GM18520 (cell line): ENCODE data around the gene VOPP1.

Source experiments
- ATAC-seq: cut with Tn5 transposase; IDR thresholded peaks from one replicate; pipeline ENCODE4 v1.9.1; 2021; ENCODE audit not compliant: unreplicated experiment

Gene VOPP1

GRCh38 chr7:55438757-55439525, 133.4 kb downstream of the VOPP1 start:
- ATAC-seq, result no peak

DNA sequence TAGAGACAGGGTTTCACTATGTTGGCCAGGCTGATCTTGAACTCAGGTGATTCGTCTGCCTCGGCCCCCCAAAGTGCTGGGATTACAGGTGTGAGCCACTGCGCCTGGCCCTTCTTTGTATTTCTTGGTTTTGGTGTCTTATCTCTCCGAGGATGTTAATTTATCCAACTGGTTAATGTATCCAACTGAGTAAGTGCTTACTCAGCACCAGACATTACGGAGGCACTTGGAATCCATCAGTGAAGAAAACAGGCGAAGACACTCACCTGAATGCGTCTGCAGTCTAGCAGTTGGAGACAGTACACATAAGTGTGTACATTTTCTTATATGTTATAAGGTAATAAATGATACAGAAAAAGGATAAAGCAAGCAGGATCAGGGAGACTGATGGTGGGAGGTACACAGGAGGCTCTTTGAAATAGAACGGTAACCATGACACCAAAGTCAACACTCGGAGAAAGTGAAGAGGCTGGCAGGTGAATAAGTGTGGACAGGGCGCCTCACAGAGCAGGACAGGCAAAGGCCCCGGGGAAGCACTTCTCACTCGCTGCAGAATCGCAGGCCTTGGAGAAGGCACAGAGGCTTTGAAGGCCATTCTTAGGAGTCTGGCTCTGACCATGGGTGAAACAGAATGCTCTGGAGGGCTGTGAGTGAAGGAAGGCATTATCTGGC, 134.1 kb downstream of the VOPP1 start:
- ATAC-seq, result no peak

- no peak for ATAC-seq
These were observed 134.9 kb downstream of the VOPP1 start for GRCh38 chr7:55437375-55437774.

DNA sequence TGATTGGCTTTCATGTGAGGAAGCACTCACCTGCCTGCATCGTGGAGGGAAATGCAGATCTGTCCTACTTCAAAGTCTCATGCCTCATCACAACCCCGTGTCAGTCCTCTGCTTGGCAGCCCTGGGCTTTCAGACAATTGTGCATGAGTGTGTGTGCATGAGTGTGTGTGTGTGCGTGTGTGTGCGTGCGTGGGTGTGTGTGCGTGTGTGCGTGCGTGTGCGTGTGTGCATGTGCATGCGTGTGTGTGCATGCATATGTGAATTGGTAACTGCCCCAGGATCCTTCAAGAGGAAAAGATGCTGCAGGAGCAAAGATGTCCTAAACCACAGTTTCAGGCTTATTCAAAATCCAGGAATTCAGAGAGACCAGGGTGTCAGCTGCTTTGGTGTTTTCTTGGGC, 135.8 kb downstream of the VOPP1 start:
- ATAC-seq, result no peak

GRCh38 chr7:55435466-55435865, 136.8 kb downstream of the VOPP1 start:
- ATAC-seq, result no peak

DNA sequence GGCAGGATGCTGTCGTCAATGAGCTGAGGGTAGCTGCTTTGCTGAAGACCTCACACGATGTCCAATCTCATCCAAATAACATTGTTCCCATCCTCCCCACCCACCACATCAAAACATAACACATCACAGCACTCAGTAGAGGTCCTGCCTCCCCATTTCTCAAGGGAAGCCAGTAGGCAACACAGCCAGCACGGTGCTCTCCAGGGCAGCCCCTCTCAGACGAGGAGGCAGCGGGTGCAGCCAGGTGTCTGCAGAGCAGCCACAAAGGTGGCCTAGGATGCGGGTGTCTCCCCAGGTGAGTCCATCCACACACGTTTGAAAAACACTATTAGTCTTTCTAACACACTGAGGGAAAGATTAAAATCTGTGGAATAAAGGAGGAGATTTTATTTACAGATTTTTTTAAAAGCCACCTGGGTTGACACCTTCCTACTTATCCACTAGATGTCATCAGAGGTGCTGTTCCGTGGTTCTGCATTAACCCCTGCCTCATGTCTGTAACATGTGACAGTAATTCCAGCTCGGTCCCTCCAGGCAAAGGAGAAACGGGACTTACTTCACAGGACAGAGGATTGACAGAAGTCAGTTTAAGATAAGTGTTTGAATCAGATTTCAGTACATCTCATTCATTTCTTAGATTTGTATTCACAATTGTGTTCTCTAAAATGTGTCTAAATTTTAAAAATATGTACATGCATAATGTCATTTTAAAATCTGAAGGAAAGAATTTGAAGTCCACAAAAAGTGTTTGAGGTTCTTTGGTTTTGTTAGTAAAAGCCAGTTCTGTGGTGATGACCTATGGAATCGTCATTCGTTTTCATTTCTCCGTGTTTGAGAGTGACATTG, 139.1 kb downstream of the VOPP1 start:
- peak; percentile 43 for ATAC-seq

DNA sequence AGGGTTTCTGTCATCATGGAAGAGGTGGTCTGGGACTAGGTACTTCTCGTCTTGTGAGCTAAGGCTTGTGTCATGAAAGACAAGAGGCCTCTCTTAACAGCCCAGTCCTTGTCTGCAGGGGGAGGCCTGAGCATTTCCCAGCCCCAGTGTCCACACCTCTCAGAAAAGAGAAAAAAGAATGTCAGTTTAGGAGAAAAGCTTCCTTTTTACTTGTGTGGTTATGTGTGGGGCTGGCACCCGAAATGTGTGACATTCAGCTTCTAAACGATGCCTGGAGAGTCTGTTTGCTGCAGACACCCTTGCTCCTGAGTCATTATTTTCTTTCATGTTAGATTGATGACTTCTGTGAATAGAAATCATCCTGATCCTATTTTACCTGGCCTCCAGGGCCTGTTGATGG, 139.8 kb downstream of the VOPP1 start:
- ATAC-seq, result no peak

GRCh38 chr7:55431898-55432297, 140.4 kb downstream of the VOPP1 start:
- no peak for ATAC-seq

GRCh38 chr7:55429835-55430499, 142.3 kb downstream of the VOPP1 start:
- no peak for ATAC-seq

- ATAC-seq, result no peak
These were observed 144.5 kb downstream of the VOPP1 start for GRCh38 chr7:55427800-55428199.

GRCh38 chr7:55427342-55427741, 145.0 kb downstream of the VOPP1 start:
- ATAC-seq, result no peak

- ATAC-seq, result no peak
These were observed 145.6 kb downstream of the VOPP1 start for GRCh38 chr7:55426676-55427075.

- ATAC-seq, result no peak
These were observed 147.1 kb downstream of the VOPP1 start for GRCh38 chr7:55425141-55425752.

GRCh38 chr7:55423891-55424290, 148.4 kb downstream of the VOPP1 start:
- ATAC-seq, result no peak

DNA sequence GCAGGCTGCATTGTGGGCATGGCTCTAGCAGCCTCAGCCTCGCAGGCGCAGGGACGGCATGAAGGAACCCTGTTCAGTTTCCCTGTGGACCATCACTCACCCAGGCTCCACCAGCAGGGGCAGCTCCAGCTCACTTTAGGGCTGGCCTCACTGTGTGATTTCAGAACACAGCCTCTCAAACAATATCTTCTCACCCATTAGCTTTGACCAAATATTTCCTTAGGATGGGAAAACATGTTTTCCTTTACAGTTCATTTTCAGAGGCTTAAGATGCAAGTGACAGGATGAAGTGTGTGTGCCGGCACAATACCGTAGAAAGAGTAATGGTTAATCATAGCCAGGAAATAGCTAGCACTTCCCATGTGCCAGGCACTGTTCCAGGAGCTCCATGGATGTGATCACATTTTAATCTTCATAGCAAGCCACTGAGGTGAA, 149.0 kb downstream of the VOPP1 start:
- no peak for ATAC-seq
